Adrenal gland (tissue), 12 donors: Measurements from ENCODE around the gene SCUBE3. TPM values are rescaled to one million over a fixed set of nuclear protein-coding genes. Genes with fewer than 3 reads are reported as not detected.

Experiments used
- DNase-seq, 7 donors: peaks; one replicate each; pipeline ENCODE4 v3.0.0-alpha.2; 2019 to 2020
- H3K27ac ChIP-seq, 5 donors: fragments of 200-600 bp; sonication (generic) in 4 of 5; 1 replicate in 3 of 5; 2 replicates in 2 of 5; pipeline versions ENCODE4 v1.5.1 to v1.8.0; 2016 to 2020; ENCODE audit warnings: mild to moderate bottlenecking in 1 of 5
- H3K27me3 ChIP-seq: fragments of 200-600 bp; 2 replicates; pipeline ENCODE4 v1.8.0; 2021
- H3K36me3 ChIP-seq, 2 donors: fragments of 200-600 bp; replicated peaks in 1 of 2; 1 replicate in 1 of 2; 2 replicates in 1 of 2; pipeline versions ENCODE4 v1.5.1 to v1.8.0; 2018 to 2022
- H3K4me1 ChIP-seq, 2 donors: fragments of 200-600 bp; replicated peaks in 1 of 2; 1 replicate in 1 of 2; 2 replicates in 1 of 2; pipeline versions ENCODE4 v1.5.1 to v1.8.0; 2018 to 2021
- H3K4me3 ChIP-seq, 4 donors: fragments of 200-600 bp; sonication (generic) in 3 of 4; one replicate each; pipeline ENCODE4 v1.5.1; 2016 to 2018
- H3K9me3 ChIP-seq, 3 donors: fragments of 200-600 bp; sonication (generic) in 1 of 3; replicated peaks in 1 of 3; 1 replicate in 2 of 3; 2 replicates in 1 of 3; pipeline versions ENCODE4 v1.5.1 to v1.8.0; 2016 to 2021
- POLR2A ChIP-seq, 2 donors: fragments of 450-650 bp; IDR thresholded peaks; one replicate each; pipeline ENCODE4 v1.6.1; 2017; ENCODE audit warnings: antibody characterized with exemption in 2 of 2, mild to moderate bottlenecking in 2 of 2, moderate library complexity in 1 of 2
- WGBS, 4 donors: extraction: QIAGEN DNeasy Blood & Tissue Kit in 2 of 4; methylation state at CpG; one replicate each; pipeline versions ENCODE4 v1.1.5 to v1.1.7; 2013 to 2017; 5-methylcytosine and 5-hydroxymethylcytosine counted together
- intact Hi-C, 2 donors: fragments of 100-400 bp; cut with DNase I; formaldehyde crosslinking; loops; one replicate each; pipeline versions ENCODE4 v1.14.1 to v1.15.0; 2022 to 2023
- polyA plus RNA-seq, 3 donors: library from polyadenylated mRNA; stranded (reverse); fragments of 200-250 nt in 2 of 3; fragments of 350-450 nt in 1 of 3; fragmentation: Illumina TruSeq in 1 of 3; extraction: RNeasy Lipid Tissue Mini Kit (QIAGEN cat#74804) in 1 of 3; gene quantifications; one replicate each; pipeline ENCODE4 v1.2.3, GENCODE V29; 2013 to 2014
- total RNA-seq, 9 donors: library from RNA; depleted of rRNA in 4 of 9; stranded (reverse); fragments of >200 nt in 4 of 9; fragments of 120-200 nt in 1 of 9; fragmentation: NEBNext Ultra II Directional in 1 of 9; extraction: Animal tissue kit (Norgen Biotek cat#: 25700) in 1 of 9; gene quantifications; one replicate each; pipeline versions ENCODE4 v1.1.0 to v1.2.4, GENCODE V29; 2013 to 2023
- TF ChIP-seq, protein P1 (sequence below), 6 experiments: fragments of 450-650 bp in 4 of 6; fragments of 200-600 bp in 2 of 6; sonication (generic) in 1 of 6; IDR thresholded peaks; 1 replicate in 5 of 6; 2 replicates in 1 of 6; pipeline versions ENCODE4 v1.5.1 to v1.8.0; 2016 to 2021; ENCODE audit warnings: antibody characterized with exemption in 6 of 6, mild to moderate bottlenecking in 2 of 6, moderate library complexity in 1 of 6
- donor health status: healthy with polysubstance abuse.
- donor health status: Bipolar disorder and iron deficiency.
- donor health status: DM: yes; HTN: yes; CAD: no.
- donor health status: DM: no; HTN: no; CAD: no.
- donor health status: DM: no; HTN: no; CAD: no.
- donor health status: DM: yes; HTN: yes; CAD: no.

Gene SCUBE3
- total and polyA plus RNA-seq, 12 donors = 0.50 to 32.8 (median 5.4) TPM

DNA sequence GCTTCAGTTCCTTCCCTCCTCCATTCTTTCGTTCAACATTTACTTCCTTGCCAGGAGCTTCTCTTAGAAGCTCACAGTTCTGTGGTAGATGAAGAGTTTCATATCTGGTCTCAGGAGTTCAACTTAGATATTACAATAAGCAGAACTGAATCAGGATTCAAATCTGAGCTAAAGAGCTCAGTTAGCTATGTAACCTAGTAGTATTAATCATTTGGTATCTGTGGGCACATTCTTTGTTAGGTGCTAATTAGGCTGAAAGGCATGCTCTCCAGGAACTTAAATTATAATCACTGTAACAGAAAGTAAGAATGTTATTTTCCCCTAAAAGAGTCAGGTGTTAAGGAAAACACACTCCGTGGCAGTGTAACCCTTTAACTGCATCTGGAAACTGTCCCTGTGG lies 54.1 kb downstream of the SCUBE3 start:
- Histone ChIP-seq H3K27ac (no peak overlapping the region), H3K27me3 (no peaks in the 10 kb centered on the region), H3K4me3 (no peak overlapping the region), H3K9me3 (no peaks in the 10 kb centered on the region), H3K4me1 (peaks cover 0 to 8% of the 10 kb centered on the region in 2 donors), H3K36me3 (no peaks in the 10 kb centered on the region)
- TF ChIP-seq POLR2A (IDR thresholded peaks at IDR 0.05) = no peak
- TF ChIP-seq, protein P1, sequence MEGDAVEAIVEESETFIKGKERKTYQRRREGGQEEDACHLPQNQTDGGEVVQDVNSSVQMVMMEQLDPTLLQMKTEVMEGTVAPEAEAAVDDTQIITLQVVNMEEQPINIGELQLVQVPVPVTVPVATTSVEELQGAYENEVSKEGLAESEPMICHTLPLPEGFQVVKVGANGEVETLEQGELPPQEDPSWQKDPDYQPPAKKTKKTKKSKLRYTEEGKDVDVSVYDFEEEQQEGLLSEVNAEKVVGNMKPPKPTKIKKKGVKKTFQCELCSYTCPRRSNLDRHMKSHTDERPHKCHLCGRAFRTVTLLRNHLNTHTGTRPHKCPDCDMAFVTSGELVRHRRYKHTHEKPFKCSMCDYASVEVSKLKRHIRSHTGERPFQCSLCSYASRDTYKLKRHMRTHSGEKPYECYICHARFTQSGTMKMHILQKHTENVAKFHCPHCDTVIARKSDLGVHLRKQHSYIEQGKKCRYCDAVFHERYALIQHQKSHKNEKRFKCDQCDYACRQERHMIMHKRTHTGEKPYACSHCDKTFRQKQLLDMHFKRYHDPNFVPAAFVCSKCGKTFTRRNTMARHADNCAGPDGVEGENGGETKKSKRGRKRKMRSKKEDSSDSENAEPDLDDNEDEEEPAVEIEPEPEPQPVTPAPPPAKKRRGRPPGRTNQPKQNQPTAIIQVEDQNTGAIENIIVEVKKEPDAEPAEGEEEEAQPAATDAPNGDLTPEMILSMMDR (IDR thresholded peaks at IDR 0.05) = no peak
- DNase-seq = no peak
- intact Hi-C loops = no loop called here
- 78 to 89% (median 85%) methylated on average over 2 of the region's 2 CpGs for WGBS, 4 donors

DNA sequence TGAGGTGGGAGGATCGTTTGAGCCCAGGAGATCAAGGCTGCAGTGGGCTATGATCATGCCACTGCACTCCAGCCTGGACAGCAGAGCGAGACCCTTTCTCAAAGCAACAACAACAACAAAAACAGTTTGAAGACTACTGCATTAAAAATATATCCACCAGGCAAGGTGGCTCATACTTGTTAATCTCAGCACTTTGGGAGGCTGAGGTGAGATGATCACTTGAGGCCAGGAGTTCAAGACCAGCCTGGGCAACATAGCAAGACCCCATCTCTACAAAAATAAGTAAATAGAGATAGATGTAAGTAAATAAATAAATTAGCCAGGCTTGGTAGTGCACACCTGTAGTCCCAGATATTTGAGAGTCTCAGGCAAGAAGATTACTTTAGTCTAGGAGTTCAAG lies 58.2 kb downstream of the SCUBE3 start:
- no peak overlapping the region for H3K27ac ChIP-seq
- no peaks in the 10 kb centered on the region for H3K36me3 ChIP-seq
- WGBS, 4 donors = 93 to 100% (median 98%) methylated on average over 2 of the region's 2 CpGs
- no peak for DNase-seq
- TF ChIP-seq, protein P1 (IDR thresholded peaks at IDR 0.05) = no peak
- TF ChIP-seq POLR2A (IDR thresholded peaks at IDR 0.05) = no peak
- intact Hi-C loops = no loop called here
- H3K4me1 ChIP-seq = peaks cover 0 to 10% of the 10 kb centered on the region in 2 donors
- H3K27me3 ChIP-seq = no peaks in the 10 kb centered on the region
- H3K9me3 ChIP-seq = no peaks in the 10 kb centered on the region
- no peak overlapping the region for H3K4me3 ChIP-seq

DNA sequence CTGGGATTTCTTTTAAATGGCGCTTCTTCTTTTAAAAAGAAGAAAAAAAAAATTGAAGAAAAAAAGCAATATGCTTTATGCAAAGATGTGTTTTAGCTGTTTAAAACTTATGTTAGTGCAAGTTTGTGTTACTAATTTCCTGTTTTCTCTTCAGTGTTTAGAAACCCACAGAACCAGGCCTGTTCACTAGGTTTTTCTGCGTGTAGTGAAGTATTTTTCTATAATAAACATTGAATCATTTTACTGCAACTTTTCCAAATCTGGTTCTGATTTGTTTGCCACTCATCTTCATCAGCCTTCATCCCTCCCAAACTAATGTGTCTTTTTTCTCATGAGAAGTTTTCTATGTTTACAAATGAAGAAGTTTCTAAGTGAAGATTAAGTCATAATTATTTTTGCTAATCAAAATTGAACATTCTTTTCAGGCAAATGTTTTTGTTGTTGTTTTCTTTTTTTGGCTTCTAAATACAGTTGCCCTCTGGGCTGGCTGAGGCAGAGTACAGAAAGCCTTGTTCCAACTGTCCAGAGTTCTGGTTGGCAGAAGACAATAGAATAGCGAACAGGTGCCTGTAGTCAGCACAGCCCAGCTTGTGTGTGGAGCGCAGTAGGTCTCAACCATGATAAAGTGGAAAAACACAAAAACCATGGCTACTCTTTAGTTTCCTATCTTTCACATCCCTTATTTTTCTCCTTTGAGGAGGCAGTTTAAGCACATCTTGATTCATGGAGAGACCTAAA lies 60.2 kb downstream of the SCUBE3 start:
- no peak overlapping the region for H3K27ac ChIP-seq
- peaks cover 0 to 10% of the 10 kb centered on the region in 2 donors for H3K4me1 ChIP-seq
- TF ChIP-seq, protein P1 (IDR thresholded peaks at IDR 0.05) = no peak
- no peak for TF ChIP-seq POLR2A (IDR thresholded peaks at IDR 0.05)

DNA sequence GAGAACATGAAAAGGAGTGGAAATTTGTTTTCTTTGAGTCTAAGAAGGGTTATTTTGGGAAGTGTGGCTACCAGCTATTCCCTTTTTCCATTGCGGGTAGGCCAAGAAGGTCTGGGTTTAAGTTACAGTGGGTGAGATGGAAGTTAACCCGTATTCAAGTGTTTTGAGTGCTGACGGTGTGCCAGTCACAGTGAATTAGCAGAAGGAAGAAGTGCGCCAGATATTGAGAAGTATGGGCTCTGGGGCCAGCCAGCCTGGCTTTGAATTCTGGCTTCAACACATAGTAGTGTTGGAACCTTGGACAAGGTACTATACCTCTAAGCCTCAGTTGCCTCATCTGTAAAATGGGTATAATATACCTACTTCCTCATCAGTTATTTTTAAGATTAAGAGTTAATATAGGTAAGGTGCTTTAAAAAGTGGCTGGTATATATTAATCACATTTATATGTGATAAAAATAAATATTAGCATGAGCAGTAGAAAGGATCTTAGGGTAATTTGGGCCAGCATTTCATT lies 62.0 kb downstream of the SCUBE3 start:
- no peak for DNase-seq
- TF ChIP-seq, protein P1 (IDR thresholded peaks at IDR 0.05) = no peak
- TF ChIP-seq POLR2A (IDR thresholded peaks at IDR 0.05) = no peak
- Histone ChIP-seq H3K9me3 (no peaks in the 10 kb centered on the region), H3K27ac (peak overlapping the region in 1 of 5 donors; percentile 55), H3K4me1 (peaks cover 0 to 10% of the 10 kb centered on the region in 2 donors), H3K27me3 (no peaks in the 10 kb centered on the region), H3K36me3 (no peaks in the 10 kb centered on the region), H3K4me3 (no peak overlapping the region)
- intact Hi-C loops = no loop called here
- WGBS, 4 donors = 79 to 91% (median 86%) methylated on average over 4 of the region's 4 CpGs

More for the DNA sequence above, 60.2 kb downstream of the SCUBE3 start:
- WGBS, 4 donors = 87 to 94% (median 92%) methylated on average over 4 of the region's 4 CpGs
- no peaks in the 10 kb centered on the region for H3K9me3 ChIP-seq
- no peak overlapping the region for H3K4me3 ChIP-seq
- no peak for DNase-seq
- no peaks in the 10 kb centered on the region for H3K27me3 ChIP-seq
- intact Hi-C loops = no loop called here
- H3K36me3 ChIP-seq = no peaks in the 10 kb centered on the region
